Activated naive CD8-positive, alpha-beta T cell (primary cell): Measurements from ENCODE around the gene TMEM106A.
A peak's percentile ranks its signal among the peaks of the same experiment; 100 is the strongest.
"Not testable (repeated sequence)": the region's sequence is repeated elsewhere in the genome, so short reads cannot be mapped to it uniquely, and the experiment has no call there.

ENCODE experiments used
- H3K27ac Mint-ChIP-seq: one replicate; pipeline ENCODE4 v1.8.0; 2021; ENCODE audit warnings: mixed read lengths
- H3K27me3 Mint-ChIP-seq: one replicate; pipeline ENCODE4 v1.8.0; 2021; ENCODE audit warnings: mixed read lengths
- H3K36me3 Mint-ChIP-seq: one replicate; pipeline ENCODE4 v1.8.0; 2021; ENCODE audit warnings: mixed read lengths
- H3K4me1 Mint-ChIP-seq: one replicate; pipeline ENCODE4 v1.8.0; 2021; ENCODE audit warnings: low read depth, mixed read lengths
- H3K4me3 Mint-ChIP-seq: one replicate; pipeline ENCODE4 v1.8.0; 2021; ENCODE audit warnings: mild to moderate bottlenecking, mixed read lengths
- H3K9me3 Mint-ChIP-seq: one replicate; pipeline ENCODE4 v1.8.0; 2021; ENCODE audit warnings: low read depth, mixed read lengths

Gene TMEM106A

GRCh38 chr17:43228020-43228782, 16.5 kb downstream of the TMEM106A start, which contains the start of gene CCDC200:
Gene CCDC200 (minus strand): TSS chr17:43228623. CDS start chr17:43228554, 69 bp downstream.
- not testable (repeated sequence) for H3K4me1 Mint-ChIP-seq

GRCh38 chr17:43231205-43232020, 19.7 kb downstream of the TMEM106A start:
- not testable (repeated sequence) for H3K27me3 Mint-ChIP-seq, H3K27ac Mint-ChIP-seq, H3K4me1 Mint-ChIP-seq, H3K4me3 Mint-ChIP-seq, H3K36me3 Mint-ChIP-seq, H3K9me3 Mint-ChIP-seq

More at GRCh38 chr17:43228020-43228782, 16.5 kb downstream of the TMEM106A start, which contains the start of gene CCDC200:
- not testable (repeated sequence) for H3K4me3 Mint-ChIP-seq, H3K36me3 Mint-ChIP-seq, H3K27me3 Mint-ChIP-seq, H3K27ac Mint-ChIP-seq, H3K9me3 Mint-ChIP-seq

GRCh38 chr17:43232021-43232699, 20.5 kb downstream of the TMEM106A start:
- H3K27me3 Mint-ChIP-seq, H3K36me3 Mint-ChIP-seq, H3K9me3 Mint-ChIP-seq, H3K4me1 Mint-ChIP-seq, H3K27ac Mint-ChIP-seq: not testable (repeated sequence)
- H3K4me3 Mint-ChIP-seq: peak overlapping the region; percentile 41

- not testable (repeated sequence) for H3K9me3 Mint-ChIP-seq, H3K4me1 Mint-ChIP-seq, H3K4me3 Mint-ChIP-seq, H3K27me3 Mint-ChIP-seq, H3K36me3 Mint-ChIP-seq, H3K27ac Mint-ChIP-seq
These were observed 21.6 kb downstream of the TMEM106A start for GRCh38 chr17:43233263-43233662.

GRCh38 chr17:43233877-43234276, 22.2 kb downstream of the TMEM106A start, which contains the start of gene RNU2-1:
Gene RNU2-1 (minus strand): TSS chr17:43233977.
- H3K36me3 Mint-ChIP-seq, H3K27ac Mint-ChIP-seq, H3K27me3 Mint-ChIP-seq, H3K4me1 Mint-ChIP-seq, H3K4me3 Mint-ChIP-seq, H3K9me3 Mint-ChIP-seq: not testable (repeated sequence)

- H3K27ac Mint-ChIP-seq, H3K36me3 Mint-ChIP-seq, H3K4me1 Mint-ChIP-seq, H3K27me3 Mint-ChIP-seq, H3K4me3 Mint-ChIP-seq, H3K9me3 Mint-ChIP-seq: not testable (repeated sequence)
These were observed 27.9 kb downstream of the TMEM106A start for GRCh38 chr17:43239597-43239996.

GRCh38 chr17:43240596-43241352, 29.1 kb downstream of the TMEM106A start:
- H3K27me3 Mint-ChIP-seq, H3K9me3 Mint-ChIP-seq, H3K4me1 Mint-ChIP-seq, H3K27ac Mint-ChIP-seq, H3K4me3 Mint-ChIP-seq, H3K36me3 Mint-ChIP-seq: not testable (repeated sequence)

- not testable (repeated sequence) for H3K9me3 Mint-ChIP-seq, H3K4me3 Mint-ChIP-seq, H3K27me3 Mint-ChIP-seq, H3K36me3 Mint-ChIP-seq, H3K27ac Mint-ChIP-seq, H3K4me1 Mint-ChIP-seq
These were observed 34.8 kb downstream of the TMEM106A start for GRCh38 chr17:43246456-43246855.
